T follicular helper cell (primary cell): Measurements from ENCODE around the gene DDX1.

Experiments
- DNase-seq: peaks from one replicate; pipeline ENCODE4 v3.0.0-alpha.2; 2020; ENCODE audit warnings: low read depth

Gene DDX1

DNA sequence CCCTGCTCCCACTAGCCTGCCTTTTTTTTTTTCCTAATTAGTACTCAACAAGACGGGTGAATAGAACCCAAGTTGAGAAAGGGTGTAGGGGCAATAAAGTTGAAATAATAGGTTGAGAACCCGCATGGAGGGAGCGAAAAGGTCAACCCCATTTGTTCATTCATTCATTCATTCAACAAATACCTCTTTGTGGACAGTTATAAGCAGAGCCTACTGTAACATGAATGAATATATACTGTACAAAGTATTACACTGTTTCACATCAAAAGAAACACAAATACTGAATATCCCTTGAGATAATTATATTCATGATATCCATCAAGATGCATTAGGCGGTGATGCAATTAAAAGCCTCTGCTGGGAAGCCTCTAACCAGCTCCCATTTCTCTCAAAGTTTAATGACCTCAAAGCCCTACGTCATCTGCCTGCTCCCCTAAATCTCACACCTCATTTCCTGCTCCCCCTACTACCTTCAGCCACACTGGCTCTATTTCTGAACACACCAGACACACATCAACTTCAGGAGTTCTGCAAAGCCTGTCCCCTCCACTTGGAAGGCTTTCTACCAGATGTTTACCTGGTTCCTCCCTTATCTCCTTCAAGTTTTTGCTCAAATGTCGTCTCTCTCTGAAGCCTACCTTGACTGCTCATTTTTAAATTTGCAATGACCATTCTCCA is 29.2 kb upstream of the DDX1 start:
- no peak for DNase-seq

DNA sequence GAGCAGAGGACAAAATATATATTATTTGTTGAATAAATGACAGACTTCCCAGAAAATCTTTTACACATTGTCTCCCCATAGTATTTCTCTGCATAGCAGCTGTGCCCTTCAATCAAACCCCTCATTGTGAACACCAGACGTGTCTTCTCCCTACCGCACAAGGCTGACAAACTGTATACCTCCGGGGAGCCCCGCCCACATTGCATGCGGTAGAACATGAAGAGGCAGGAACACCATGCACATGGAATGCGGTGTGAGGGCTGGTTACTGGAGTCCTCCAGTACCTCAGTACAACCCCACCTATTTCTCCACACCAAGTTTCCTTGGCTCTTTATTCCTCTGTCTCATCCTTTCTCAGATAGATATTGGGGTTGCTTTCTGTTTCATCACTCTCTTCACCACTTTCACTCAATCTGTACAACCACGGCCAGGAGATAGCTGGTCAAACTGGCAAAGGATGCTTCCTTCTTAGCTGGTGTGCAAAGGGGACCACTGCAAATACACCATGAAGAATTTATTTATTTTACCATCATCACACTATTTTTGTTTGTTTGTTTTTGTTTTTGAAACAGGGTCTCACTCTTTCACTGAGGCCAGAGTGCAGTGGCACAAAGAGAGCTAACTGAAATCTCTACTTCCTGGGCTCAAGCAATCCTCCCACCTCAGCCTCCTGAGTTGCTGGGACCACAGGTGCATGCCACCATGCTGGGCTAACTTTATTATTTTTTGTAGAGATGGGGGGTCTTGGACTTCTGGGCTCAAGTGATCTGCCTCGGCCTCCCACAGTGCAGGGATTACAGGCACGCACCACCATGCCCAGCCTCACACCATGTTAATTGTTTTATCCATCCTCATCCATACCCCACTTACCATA is 28.2 kb upstream of the DDX1 start:
- DNase-seq: no peak

DNA sequence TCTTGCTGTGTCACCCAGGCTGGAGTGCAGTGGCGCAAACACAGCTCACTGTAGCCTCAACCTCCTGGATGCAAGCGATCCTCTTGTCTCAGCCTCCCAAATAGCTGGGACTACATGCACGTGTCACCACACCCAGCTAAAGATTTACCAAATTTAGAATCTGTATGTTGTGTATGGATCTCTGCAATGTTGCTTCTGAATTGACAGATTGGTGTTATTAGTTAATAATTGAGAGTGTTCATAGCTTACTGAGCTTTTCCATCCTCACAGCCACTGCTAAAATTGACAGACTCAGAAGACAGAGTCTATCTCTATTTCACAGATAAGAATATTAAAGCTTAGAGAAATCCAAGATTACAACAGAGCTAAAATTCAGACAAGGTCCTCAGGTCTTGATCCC is 26.3 kb upstream of the DDX1 start:
- DNase-seq: no peak

DNA sequence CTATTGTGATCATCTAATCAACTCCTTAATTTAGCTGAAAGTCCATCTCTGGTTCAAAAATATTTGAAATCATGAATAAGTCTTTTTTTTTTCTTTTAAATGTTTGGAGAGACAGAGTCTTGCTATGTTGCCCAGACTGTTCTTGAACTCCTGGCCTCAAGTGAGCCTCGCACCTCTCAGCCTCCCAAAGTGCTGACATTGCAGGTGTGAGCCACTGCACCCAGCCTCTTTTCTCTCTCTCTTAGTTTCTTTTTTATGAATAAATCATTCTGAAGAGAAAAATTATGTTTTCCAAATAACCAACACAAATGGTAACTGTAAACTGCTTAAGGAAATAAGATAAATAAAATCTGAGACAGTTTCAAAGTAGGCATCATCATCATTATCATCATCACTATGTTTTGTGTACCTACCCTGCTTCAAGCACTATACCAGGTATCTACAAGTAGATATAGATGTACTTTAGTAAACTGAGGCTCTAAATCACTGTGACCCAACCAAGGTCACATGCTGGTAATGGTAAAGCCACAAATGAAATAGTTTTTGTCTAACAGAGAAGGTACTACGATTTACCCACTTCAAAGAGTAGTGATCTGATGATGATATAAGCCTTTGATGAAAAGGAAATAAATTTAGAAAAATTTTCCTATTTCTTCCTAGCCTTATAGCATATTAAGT is 25.5 kb upstream of the DDX1 start:
- no peak for DNase-seq

DNA sequence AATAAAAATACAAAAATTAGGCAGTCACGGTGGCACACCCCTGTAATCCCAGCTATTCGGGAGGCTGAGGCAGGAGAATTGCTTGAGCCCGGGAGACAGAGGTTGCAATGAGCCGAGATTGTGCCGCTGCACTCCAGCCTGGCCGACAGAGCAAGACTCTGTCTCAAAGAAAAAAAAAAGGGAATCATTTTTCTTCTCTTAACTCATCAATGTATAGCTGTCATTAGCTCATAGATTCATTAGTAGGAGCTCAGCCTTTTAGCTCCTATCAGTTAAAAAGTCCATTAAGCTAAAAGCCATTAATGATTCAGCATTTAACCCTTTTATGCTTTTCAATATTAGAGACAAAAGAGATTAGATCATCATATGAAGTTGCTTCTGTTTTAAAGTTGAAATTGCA is 24.8 kb upstream of the DDX1 start:
- DNase-seq: no peak

DNA sequence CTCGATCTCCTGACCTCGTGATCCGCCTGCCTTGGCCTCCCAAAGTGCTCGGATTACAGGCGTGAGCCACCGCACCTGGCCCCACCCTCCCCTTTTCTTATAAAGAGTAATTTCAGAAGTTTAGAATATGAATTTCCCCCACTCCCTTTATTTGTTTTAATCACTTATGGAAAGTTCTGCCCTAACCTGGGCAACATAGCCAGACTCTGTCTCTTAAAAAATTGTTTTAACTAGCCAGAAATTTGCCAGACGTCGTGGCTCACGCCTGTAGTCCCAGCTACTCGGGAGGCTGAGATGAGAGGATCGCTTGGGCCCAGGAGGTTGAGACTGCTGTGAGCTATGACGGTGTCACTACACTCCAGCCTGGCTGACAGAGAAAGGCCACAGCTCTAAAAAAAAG is 22.8 kb upstream of the DDX1 start:
- DNase-seq: no peak

DNA sequence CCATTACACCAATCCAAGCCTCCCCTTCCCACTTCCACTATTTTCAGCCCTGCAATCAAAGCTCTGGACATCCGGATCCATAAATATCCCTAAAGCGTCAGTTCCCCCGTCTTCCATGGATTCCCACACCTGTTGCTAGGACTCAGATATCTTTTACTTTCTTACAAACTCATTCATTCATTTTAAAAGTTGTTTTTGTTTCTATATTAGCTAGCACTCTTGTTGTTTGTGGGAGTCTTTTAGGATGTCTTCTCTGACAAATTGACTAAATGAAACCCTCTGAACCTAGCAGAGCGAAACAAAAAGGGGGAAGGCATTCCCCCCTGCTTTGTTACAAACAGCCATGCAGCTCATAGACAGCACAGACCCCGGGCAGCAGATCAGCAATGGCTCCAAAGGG is 21.6 kb upstream of the DDX1 start:
- no peak for DNase-seq

DNA sequence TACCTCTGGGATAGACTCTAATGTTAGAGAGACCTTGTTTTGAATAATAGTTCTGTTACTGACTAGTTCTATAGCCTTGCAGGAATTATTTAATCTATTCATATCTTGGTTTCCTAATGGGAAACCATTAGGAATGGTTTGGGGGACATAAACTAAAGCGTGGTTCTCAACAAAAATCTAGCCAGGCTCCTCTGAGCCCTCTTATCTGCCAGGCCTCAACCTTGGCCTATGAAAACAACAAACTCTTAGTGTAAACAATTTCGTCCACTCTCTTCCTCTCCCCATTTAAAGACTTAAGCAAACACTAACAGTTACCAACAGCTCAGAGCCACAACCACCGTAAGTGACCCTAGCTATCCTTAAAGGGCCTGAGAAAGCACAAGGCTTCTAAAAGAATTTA is 19.9 kb upstream of the DDX1 start:
- DNase-seq: no peak

DNA sequence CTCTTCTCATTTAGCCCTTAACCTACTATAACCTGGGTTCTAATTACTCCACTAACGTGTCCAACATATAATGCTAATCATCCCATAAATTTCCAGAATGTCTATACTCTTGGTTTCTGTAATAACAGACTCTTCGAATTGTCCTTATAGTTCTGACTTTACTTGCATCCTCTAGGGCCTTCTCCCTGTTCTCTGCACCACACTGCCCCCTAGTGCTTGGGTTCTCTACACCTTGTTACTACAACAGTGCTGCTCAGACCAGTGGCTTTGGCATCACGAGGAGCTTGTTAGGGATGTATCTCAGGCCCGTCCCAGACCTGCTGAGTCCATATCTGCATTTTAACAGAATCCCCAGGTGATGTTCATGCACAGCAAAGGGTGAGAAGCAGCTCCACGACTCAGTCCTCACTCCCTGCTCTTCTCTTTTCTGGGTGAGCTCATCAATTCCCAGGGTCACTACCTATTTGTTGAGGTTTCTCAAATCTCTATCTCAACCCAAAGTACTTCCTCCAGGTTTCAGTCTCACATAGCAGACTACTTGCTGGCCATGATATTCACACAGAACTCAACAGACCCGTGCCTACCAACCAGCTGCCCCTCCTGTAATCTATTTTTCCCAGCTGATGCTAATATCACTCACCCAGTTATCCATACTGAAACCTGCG is 14.5 kb upstream of the DDX1 start:
- peak; percentile 83 for DNase-seq

DNA sequence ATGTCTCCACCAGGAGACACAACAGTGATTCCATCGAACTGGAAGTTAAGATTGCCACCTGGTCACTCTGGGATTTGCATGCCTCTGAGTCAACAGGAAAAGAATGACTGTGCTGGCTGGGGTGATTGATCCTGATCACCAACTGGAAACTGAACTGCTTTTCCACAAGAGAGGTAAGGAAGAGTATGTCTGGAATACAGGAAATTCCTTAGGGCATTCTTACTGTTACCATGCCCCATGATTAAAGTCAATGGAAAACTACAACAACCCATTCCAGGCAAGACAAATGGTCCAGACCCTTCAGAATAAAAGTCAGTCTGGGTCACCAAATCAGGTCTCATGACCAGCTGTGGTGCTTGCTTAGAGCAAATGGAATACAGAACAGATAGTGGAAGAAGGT is 12.0 kb upstream of the DDX1 start:
- DNase-seq: no peak

DNA sequence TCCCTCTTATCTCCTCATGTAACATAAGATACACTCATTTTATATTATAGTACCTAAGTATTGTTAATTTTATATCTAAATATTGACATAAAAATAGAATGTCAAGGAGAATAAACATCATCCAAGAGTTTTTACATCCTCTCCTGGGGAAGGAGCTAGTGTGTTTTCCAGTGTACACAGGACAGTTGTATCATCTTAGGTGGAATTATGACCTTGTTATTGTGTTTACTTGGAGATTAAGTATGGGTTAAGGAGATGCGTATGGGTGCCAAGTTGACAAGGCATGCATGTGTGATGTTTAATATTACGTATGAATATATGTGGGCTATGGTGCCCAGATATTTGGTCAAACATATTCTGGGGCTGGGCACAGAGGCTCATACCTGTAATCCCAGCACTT is 11.2 kb upstream of the DDX1 start:
- no peak for DNase-seq

DNA sequence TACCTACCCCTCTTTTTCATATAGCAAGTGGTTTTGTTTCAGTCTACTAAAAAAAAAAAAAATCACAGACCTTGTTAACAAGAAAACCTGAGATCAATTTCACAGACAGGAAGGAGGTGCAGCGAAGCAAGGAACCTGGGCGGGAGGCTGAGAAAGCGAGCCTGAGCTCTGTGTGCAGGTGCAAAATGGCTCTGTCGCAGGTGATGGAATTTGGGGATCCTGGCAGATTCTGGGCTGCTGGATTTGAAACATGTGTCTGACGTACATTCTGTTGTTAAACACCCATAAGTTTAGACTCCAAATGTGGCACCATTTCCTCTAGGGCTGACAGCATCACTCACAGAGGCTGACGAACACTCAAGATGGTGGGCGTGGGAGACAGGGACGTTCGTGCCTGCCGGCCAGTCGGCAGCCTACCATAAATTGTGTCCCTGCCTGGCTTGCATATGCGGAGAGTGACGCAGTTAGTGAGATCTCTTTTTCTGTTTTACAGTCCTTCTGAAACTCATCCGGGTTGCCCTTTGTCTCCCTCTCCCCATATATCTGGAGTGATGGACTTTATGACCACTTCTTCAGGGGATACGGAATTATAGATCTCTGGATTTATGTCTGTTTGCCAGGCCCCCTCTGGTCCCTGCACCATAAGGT is 8.8 kb upstream of the DDX1 start:
- no peak for DNase-seq

DNA sequence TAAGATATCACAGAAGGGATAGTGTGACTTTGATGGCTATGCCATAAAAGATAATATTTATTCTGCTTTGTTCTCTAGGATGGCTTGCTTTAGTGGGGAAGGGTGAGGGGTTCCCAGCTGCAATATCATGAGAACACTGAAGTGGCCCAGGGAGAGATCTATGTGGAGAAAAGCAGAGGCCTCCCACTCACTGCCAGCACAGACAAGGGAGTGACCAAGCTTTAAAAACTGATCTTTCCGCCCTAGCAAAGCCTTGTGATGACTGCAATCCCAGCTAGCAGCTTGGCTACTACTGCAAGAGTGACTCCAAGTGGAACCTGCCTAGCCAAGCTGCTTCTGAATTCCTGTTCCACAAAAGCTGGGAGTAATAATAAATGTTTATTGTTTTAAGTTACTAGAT is 7.8 kb upstream of the DDX1 start:
- no peak for DNase-seq

DNA sequence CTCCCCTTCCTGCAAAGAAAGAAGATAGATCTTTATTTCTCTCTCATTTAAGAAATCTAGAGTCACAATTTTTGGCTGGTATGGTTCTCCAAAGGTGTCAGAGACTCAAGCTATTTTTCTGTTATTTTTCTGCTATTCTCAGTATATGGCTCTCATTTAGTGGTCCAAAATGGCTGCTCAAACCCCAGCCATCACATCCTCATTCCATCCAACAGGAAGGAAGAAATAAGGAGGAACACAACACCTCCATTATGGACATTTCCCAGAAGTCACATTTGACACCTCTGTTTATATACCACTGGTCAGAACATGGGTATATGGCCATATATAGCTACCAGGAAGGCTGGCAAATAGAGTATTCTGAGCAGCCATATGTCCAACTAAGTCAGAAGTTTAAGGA is 7.4 kb upstream of the DDX1 start:
- DNase-seq: no peak

DNA sequence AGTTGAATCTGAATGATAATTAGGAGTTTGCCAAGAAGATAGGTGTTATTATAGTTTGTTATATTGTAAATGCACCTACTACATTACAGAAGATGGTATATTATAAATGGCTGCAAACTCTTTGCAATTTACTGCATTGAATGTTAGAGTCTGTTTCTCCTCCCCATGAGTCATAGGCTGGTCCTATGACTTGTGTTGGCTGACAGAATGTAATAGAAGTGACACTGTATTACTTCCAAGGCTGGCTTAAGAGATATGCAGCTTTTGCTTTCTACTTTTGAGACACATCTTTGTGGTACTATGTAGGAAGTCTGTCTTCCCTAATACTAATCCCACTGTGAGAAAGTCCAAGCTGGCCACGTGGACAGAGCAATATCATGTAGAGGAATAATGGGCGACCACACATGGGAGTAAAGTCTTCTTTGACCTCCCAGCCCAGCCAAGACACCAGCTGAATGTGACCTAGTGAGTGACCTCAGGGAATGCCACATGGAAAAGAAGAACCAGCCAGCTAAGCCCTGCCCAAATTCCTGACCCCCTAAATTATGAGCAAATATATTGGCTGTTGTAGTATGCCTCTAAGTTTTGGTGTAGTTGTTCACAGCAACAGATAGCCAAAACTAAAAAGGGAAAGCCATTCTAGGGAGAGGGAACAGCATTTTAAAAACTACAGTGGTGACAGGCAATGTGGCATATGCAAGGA is 6.8 kb upstream of the DDX1 start:
- DNase-seq: no peak

DNA sequence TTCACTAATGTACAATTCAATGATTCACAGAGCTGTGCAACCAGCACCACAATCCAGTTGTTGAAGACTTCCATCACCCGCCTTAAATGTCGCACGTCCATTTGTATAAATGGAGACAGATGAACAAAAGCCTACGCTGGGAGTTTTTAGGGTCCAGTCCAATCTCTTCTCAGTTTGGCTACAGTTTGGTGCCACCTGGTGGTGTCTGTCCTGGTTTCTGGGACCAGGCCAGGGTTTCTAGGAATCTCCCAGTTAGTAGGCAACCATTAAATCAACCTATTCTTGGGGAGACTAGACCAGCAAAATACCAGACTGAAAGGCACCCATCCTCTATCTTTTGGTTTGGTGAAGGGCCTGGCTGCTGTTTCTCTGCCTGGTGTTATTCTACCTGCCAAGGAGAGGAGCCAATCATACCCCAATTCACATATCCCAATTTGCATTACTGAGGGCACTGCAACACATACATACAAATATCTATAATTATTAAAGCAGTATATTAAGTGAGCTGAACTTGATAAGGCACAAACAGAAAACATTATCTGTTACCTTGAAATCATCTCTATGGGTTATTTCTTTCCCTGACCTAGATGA is 3.2 kb upstream of the DDX1 start:
- peak; percentile 2 for DNase-seq

DNA sequence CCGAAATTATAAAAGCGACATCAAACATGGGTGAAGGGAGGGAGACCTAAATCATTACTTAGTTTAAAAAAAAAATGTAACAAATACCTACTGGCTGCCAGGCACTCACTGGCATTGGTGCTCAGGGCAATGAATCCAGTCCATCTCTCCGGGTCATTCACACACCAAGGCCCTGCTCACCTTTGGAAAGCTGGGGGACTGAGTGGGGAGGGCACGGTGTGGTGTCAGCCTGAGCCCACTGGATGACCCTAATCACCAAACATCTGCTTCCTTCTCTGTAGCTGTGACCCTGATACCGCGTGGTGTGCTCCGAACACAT is 336 bp upstream of the DDX1 start:
- no peak for DNase-seq

DNA sequence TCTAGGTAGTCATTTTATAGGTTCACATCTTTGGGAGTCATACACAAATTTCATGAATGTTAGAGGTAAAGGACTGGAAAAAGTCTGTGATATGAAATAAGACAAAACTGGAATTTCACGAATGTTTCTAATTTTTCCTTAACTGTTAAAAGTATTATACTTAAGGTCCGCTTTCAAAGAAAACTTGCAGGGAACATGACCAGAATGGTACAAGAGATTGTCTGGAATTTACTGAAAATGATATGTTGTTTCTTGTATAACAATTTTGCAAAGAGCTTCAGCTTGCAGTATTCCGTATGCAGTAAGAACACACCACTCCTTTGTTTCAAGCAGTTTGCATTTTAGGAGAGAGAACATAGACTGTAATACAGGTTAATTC is 1.6 kb downstream of the DDX1 start:
- DNase-seq: no peak

DNA sequence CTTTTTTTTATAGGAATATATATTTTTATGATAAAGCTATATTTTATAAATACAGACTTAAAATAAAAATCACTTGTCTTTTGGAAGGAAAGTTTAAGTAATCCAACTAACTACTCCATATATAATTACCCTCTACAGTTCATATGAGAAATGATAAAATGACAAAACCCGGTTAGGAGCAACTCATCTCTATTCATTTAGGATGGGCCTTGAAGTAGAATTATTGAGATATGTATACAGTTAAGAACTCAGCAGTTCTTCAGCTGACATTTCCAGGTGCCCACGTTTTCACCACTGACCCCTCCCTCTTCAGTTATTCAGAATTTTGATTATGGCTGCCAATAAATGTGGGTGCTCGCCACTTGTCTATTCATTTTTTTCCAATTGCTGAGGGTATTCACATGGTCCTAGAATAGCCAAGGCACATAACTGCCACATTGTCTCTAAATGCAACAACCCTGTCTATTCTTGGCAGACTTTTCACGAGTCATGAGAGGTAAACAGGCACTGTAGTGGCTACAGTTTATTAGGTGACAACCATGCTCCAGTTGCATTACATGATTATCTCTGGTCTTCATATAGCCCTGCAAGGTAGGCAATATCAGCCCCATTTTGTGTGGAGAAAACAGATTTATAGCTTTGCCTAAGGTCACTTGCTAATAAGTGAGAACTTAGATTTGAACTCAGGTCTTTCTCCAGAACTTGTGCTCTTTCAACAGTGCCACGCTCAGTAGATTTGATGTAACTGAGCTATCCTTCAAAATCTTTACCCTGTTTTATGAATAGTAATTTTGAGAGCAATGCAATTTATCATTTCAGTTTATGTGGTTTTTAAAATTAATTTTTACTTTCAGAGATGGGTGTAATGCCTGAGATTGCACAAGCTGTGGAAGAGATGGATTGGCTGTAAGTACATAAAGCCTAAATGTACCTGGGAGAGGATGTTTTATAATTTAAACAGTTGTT is 2.9 kb downstream of the DDX1 start:
- no peak for DNase-seq

DNA sequence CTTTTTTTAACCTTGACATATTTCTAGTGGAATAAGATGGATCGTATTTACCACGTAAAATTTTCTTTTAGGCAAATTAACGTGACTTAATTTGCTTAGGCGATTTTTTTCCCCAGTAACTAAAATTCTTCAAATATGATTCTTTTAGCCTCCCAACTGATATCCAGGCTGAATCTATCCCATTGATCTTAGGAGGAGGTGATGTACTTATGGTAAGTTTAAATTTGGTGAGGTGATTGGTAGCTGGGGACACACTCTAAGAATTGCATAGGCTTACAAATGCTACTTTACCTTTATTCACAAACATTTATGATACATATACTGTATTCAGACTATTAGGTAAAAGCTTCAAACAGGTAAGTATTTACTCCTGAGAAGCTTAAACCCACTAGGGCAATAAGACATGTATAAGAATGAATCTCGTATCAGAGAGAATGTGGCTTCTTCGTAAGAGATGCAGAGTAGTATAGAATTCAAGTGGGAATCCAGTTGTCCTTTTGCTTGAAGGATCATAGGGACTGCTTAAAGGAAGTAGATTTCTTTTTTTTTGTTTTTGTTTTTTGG is 3.8 kb downstream of the DDX1 start:
- no peak for DNase-seq
